ENCODE results near the gene GRHPR.

DNA sequence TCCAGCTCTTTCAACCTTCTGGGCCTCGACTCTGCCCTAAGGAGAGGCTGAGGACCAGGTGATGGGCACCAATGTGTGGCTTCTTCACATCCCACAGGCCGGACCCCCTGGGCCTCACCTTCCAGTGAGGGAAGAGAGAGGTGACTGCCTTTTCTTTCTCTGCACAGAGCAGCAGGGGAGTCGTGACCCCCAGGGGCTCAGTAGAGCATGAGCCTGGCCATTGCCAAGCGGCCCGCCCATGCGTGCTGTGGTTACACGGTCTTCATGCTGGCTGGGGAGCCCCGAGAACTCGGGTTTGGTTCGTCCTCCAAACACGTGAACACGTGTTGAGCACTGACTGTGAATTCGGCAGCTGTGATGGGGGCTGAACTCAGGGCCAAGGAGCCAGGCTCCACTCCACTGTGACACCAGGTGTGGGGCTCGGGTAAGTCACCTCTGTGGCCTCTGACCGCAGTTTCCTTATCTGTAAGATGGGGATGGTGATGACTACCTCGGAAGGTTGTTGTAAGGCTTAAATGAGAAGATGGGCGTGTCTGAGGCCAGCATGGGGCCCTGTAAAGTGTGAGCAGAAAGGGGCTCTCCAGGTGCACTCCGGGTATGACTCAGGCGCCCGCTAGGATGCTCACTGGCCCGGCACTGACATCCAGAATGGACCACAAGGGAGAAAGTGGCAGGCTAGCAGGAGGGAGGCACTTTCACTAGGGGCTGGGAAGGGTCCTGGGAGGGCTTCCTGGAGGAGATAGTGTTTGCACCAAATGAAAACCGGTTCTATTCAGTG, 13.4 kb upstream of the GRHPR start:
- TF ChIP-seq, protein P1, sequence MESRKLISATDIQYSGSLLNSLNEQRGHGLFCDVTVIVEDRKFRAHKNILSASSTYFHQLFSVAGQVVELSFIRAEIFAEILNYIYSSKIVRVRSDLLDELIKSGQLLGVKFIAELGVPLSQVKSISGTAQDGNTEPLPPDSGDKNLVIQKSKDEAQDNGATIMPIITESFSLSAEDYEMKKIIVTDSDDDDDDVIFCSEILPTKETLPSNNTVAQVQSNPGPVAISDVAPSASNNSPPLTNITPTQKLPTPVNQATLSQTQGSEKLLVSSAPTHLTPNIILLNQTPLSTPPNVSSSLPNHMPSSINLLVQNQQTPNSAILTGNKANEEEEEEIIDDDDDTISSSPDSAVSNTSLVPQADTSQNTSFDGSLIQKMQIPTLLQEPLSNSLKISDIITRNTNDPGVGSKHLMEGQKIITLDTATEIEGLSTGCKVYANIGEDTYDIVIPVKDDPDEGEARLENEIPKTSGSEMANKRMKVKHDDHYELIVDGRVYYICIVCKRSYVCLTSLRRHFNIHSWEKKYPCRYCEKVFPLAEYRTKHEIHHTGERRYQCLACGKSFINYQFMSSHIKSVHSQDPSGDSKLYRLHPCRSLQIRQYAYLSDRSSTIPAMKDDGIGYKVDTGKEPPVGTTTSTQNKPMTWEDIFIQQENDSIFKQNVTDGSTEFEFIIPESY (IDR thresholded peaks at IDR 0.05): 0 out of 2 replicates have a peak, but pooled peaks have one; percentile 41
- TF ChIP-seq YY1 (IDR thresholded peaks at IDR 0.05; ENCODE audit: low read depth, low read length): peak; percentile 86
- peak in 1 of 2 experiments; percentile 93; a peak in 2 of 4 replicates for TF ChIP-seq ETV6 (conservative IDR thresholded peaks at IDR 0.05 in 1 of 2, IDR thresholded peaks at IDR 0.05 in 1 of 2; ENCODE audit: borderline replicate concordance in 1 of 2, low read depth in 1 of 2)
- TF ChIP-seq, protein P2, sequence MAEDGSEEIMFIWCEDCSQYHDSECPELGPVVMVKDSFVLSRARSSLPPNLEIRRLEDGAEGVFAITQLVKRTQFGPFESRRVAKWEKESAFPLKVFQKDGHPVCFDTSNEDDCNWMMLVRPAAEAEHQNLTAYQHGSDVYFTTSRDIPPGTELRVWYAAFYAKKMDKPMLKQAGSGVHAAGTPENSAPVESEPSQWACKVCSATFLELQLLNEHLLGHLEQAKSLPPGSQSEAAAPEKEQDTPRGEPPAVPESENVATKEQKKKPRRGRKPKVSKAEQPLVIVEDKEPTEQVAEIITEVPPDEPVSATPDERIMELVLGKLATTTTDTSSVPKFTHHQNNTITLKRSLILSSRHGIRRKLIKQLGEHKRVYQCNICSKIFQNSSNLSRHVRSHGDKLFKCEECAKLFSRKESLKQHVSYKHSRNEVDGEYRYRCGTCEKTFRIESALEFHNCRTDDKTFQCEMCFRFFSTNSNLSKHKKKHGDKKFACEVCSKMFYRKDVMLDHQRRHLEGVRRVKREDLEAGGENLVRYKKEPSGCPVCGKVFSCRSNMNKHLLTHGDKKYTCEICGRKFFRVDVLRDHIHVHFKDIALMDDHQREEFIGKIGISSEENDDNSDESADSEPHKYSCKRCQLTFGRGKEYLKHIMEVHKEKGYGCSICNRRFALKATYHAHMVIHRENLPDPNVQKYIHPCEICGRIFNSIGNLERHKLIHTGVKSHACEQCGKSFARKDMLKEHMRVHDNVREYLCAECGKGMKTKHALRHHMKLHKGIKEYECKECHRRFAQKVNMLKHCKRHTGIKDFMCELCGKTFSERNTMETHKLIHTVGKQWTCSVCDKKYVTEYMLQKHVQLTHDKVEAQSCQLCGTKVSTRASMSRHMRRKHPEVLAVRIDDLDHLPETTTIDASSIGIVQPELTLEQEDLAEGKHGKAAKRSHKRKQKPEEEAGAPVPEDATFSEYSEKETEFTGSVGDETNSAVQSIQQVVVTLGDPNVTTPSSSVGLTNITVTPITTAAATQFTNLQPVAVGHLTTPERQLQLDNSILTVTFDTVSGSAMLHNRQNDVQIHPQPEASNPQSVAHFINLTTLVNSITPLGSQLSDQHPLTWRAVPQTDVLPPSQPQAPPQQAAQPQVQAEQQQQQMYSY (CRISPR knock-in tag; IDR thresholded peaks at IDR 0.05): no peak
- peak; percentile 88 for TF ChIP-seq CHD2 (IDR thresholded peaks at IDR 0.05; ENCODE audit: borderline replicate concordance, low read depth, low read length)
- TF ChIP-seq ZNF207 (IDR thresholded peaks at IDR 0.05; ENCODE audit: borderline replicate concordance): peak; percentile 93
- no peak for TF ChIP-seq ZNF274 (IDR thresholded peaks at IDR 0.05; ENCODE audit: insufficient read depth, insufficient read length)
- TF ChIP-seq EP300 (IDR thresholded peaks at IDR 0.05; ENCODE audit: borderline replicate concordance in 1 of 2, control insufficient read depth in 1 of 2, low read depth in 2 of 2, low read length in 2 of 2): peak; percentile 98 to 99
- TF ChIP-seq, protein P3, sequence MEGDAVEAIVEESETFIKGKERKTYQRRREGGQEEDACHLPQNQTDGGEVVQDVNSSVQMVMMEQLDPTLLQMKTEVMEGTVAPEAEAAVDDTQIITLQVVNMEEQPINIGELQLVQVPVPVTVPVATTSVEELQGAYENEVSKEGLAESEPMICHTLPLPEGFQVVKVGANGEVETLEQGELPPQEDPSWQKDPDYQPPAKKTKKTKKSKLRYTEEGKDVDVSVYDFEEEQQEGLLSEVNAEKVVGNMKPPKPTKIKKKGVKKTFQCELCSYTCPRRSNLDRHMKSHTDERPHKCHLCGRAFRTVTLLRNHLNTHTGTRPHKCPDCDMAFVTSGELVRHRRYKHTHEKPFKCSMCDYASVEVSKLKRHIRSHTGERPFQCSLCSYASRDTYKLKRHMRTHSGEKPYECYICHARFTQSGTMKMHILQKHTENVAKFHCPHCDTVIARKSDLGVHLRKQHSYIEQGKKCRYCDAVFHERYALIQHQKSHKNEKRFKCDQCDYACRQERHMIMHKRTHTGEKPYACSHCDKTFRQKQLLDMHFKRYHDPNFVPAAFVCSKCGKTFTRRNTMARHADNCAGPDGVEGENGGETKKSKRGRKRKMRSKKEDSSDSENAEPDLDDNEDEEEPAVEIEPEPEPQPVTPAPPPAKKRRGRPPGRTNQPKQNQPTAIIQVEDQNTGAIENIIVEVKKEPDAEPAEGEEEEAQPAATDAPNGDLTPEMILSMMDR (IDR thresholded peaks at IDR 0.05 in 2 of 3, conservative IDR thresholded peaks at IDR 0.05 in 1 of 3; ENCODE audit: control insufficient read depth in 2 of 3, extremely low read depth in 1 of 3, insufficient read depth in 1 of 3, low read depth in 3 of 3, low read length in 3 of 3): peak in 2 of 3 experiments; percentile 11 to 16; a peak in 1 of 6 replicates
- peak; percentile 35 for TF ChIP-seq NR2C1 (IDR thresholded peaks at IDR 0.05)
- TF ChIP-seq TAF1 (IDR thresholded peaks at IDR 0.05; ENCODE audit: borderline replicate concordance, low read depth, low read length): peak; percentile 65; the same call in 1 of the 2 replicates
- TF ChIP-seq, protein P4, sequence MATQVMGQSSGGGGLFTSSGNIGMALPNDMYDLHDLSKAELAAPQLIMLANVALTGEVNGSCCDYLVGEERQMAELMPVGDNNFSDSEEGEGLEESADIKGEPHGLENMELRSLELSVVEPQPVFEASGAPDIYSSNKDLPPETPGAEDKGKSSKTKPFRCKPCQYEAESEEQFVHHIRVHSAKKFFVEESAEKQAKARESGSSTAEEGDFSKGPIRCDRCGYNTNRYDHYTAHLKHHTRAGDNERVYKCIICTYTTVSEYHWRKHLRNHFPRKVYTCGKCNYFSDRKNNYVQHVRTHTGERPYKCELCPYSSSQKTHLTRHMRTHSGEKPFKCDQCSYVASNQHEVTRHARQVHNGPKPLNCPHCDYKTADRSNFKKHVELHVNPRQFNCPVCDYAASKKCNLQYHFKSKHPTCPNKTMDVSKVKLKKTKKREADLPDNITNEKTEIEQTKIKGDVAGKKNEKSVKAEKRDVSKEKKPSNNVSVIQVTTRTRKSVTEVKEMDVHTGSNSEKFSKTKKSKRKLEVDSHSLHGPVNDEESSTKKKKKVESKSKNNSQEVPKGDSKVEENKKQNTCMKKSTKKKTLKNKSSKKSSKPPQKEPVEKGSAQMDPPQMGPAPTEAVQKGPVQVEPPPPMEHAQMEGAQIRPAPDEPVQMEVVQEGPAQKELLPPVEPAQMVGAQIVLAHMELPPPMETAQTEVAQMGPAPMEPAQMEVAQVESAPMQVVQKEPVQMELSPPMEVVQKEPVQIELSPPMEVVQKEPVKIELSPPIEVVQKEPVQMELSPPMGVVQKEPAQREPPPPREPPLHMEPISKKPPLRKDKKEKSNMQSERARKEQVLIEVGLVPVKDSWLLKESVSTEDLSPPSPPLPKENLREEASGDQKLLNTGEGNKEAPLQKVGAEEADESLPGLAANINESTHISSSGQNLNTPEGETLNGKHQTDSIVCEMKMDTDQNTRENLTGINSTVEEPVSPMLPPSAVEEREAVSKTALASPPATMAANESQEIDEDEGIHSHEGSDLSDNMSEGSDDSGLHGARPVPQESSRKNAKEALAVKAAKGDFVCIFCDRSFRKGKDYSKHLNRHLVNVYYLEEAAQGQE (IDR thresholded peaks at IDR 0.05; ENCODE audit: low read depth, low read length): no peak
- TF ChIP-seq JUND (IDR thresholded peaks at IDR 0.05; ENCODE audit: low read depth, low read length): peak; percentile 98

Data from GM12878 (cell line).